GM18517 (cell line): ENCODE results near the gene C10orf143.
"Not testable (repeated sequence)": the region's sequence is repeated elsewhere in the genome, so short reads cannot be mapped to it uniquely, and the experiment has no call there.

Experiments used
- ATAC-seq: cut with Tn5 transposase; IDR thresholded peaks from one replicate; pipeline ENCODE4 v1.9.1; 2021; ENCODE audit warnings: mild to moderate bottlenecking, moderate library complexity; ENCODE audit not compliant: unreplicated experiment

Gene C10orf143

GRCh38 chr10:130112821-130113220 lies 2.2 kb upstream of the C10orf143 start:
- no peak for ATAC-seq

GRCh38 chr10:130111852-130112180 lies 1.2 kb upstream of the C10orf143 start:
- no peak for ATAC-seq

DNA sequence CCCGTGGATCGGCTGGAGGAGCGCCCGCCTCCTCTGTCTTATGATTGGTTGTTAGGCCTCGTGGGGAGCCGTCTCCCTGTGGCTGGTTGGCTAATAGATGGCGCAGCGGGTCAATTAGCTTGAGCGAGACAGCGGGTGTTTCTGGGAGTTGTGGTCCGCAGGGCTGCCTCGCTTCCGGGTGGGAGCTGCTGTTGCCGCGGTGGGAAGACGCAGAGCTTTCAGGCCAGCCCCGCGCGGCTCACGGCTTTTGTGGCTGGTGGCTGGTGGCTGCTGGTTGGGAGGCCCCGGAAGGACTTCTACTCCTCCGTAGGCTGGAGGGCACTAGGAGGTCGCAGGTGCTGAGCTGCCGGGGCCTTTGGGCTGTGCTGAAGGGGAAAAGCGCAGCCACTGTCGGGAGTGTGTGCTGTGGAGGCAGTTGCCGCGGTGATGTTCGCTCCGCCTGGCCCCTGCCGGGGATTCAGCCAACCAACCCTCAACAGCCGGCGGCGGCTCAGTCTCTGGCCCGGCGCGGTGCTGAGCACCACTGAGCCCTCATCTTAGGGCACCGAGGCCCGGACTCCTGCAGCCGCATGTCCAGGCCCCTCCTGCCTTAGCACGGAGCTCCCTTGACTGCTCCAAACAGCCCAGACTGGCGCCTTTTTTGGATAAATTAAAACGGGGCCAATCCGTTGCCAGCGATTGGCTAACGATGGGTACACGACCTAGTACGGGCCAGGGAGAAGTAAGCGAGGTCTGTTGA lies 652 bp upstream of the C10orf143 start:
- ATAC-seq, result peak; percentile 90

- no peak for ATAC-seq
Measured at GRCh38 chr10:130109796-130110245, 809 bp downstream of the C10orf143 start.

DNA sequence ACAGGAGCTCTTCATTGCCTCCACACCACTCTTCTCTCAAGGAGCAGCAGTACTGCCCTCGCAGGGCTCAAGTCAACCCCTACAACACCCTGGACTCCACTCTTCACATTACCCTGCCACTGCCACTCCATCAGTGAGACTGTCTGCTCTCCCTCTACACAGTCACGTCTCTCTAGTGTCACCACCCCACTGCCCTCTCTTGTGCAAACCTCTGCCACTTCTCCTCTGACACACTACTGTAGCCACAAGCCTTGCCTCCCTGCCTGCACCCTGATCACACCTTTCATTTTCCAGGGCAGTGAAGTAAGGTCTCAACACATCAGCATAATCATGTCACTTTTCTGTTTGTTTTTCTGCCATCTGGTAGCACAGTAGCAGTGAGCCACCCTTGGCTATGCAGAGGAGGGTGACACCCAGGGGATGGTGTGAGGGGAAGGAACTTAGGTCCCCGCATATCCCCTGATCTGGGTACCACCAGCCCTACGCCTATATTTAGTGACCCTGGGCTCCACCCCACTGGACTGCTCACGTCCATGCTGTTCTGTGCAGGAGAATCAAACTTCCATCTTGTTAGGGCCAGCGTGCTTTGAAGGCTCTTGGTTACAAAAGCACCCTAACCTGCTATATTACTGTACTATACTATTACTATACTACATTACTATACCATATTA lies 1.6 kb downstream of the C10orf143 start:
- ATAC-seq, result no peak

GRCh38 chr10:130108146-130108545 lies 2.5 kb downstream of the C10orf143 start:
- not testable (repeated sequence) for ATAC-seq

- ATAC-seq, result no peak
Measured at GRCh38 chr10:130105724-130106123, 4.9 kb downstream of the C10orf143 start.

- ATAC-seq, result no peak
Measured at GRCh38 chr10:130099344-130099743, 11.3 kb downstream of the C10orf143 start.

GRCh38 chr10:130090565-130090964 lies 20.1 kb downstream of the C10orf143 start:
- not testable (repeated sequence) for ATAC-seq

GRCh38 chr10:130080461-130080814 lies 30.2 kb downstream of the C10orf143 start:
- ATAC-seq, result no peak

DNA sequence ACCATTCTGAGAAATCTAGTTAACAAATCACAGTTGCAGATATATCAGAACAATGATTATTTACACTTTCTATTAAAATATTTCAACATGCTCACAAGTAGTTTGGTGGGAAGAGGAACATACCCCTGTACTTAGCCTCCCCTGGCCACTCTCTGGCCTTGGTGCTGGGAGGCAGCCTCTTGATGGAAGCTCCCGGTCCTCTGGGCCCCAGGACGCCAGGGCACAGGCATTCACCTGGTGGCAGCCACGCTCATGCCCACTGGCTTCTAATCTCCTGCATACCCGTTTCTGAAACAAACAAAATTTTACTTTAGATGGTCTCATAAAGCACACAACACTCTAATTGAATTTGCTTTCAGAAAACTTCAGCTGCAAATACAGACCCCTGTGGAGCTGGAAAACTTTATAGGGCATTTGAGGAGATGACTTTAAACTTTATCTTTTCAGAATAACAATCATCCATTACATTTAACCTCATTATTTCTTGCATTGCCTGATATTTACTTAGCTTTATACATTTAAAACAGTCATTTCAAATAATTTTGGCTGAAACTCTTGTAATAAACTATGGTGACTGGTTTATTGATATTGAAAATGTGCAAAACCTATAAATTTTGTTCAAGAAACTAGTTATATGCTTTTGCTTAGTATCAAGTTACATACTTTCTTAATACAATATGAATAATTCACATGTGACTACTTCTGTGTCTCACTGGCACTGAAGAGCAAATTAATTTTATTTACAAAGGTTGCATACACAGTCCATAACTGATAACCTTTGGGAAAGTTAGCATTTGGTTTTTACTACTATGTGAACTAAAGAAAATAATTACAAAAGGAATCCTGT lies 30.8 kb downstream of the C10orf143 start:
- ATAC-seq, result no peak

- ATAC-seq, result no peak
Measured at GRCh38 chr10:130078120-130078519, 32.5 kb downstream of the C10orf143 start.

GRCh38 chr10:130076681-130077080 lies 33.9 kb downstream of the C10orf143 start:
- ATAC-seq, result no peak

DNA sequence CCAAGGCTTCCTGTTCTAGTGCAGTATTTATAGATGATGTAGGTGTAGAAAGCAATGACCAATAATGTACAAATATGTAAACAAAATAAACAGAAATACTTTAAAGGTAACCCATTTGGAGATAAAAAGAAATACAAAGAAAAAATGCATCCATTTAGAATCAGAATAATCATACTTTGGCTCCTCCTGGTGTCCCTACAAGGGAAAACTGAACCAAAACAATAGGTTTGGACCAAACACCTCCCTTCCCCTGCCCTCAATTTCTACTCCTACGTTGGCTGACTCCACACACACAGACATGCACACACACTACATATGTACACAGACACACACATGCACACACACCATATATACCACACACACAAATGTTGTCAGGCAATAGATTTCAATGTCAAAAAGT lies 36.0 kb downstream of the C10orf143 start:
- ATAC-seq, result no peak

GRCh38 chr10:130073912-130074311 lies 36.7 kb downstream of the C10orf143 start:
- no peak for ATAC-seq

DNA sequence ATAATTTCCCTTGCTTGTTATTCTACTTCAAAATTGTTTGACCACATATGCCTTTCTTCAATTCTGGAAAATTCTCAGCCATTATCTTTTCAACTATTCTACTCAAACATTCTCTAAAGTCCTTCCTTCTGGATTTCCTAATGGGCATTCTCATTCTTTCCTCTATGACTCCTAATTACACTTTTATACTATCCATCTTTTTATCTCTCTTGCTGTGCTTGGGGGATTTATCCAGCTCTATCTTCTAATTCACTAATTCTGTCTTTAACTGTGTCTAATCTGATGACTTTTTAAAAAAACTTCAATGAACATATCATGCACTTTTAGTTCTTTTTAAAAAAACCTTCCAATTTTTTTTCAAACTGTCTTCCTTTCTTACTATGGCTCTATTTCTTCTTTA lies 38.4 kb downstream of the C10orf143 start:
- no peak for ATAC-seq

DNA sequence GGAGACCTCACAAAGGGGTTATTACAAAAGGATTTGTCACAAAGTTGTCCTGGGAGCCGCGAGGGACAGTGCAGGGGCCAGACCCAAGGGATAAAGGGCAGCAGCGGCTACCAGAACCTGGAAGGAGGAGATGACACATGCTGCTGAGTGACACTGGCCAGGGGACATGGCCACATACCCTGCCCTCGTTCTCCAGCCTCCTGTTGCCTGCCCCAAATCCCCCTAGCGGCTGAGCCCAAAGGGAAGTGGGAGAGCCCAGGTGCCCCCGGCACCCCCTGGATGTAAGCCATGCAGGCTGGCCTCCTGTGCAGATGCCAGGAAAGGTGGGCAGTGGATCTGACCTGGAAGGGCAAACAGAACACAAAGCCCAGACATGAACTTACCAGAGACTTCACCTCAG lies 42.7 kb downstream of the C10orf143 start:
- ATAC-seq, result no peak

GRCh38 chr10:130066743-130067142 lies 43.9 kb downstream of the C10orf143 start:
- no peak for ATAC-seq

DNA sequence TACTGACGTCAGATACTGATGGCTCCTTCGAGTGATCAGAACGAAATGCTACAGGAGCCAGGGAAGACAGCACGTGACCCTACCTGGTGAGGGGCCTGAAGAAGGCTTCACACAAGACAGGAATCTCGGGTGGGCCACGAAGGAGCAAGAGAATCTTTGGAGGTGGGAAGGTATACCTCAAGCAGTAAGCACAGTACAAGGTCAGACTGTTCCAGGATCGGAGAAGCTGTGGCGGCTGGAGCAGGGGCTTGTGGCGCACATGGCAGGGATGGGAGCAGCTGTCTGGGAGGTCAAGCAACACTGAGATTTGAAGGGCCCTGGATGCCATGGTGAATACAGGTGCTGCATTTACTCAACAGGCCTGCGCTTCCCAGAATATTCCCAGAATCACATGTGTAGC lies 45.4 kb downstream of the C10orf143 start:
- no peak for ATAC-seq

DNA sequence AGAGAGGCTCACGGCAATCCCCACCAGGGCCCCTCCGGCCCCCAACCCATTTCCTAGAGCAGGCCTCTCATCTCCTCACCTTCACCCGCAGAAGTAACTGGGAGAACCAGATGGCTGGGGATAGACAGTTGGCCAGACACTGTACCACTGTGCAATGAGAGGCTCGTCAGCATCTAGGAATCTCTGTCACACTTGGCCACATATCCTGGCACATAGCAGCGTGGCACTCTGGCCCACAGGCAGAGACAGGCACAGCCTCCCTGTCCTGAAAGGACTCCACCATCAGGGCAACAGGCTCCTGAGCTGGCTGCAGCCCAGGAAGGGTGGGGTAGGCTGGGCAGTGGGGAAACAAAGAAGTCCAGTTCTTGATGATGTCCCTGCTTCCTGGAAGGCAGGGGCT lies 45.8 kb downstream of the C10orf143 start:
- ATAC-seq, result no peak

GRCh38 chr10:130062976-130063375 lies 47.7 kb downstream of the C10orf143 start:
- no peak for ATAC-seq

- no peak for ATAC-seq
Measured at GRCh38 chr10:130062201-130062600, 48.4 kb downstream of the C10orf143 start.
